ENCODE measurements around the gene PPM1E.

DNA sequence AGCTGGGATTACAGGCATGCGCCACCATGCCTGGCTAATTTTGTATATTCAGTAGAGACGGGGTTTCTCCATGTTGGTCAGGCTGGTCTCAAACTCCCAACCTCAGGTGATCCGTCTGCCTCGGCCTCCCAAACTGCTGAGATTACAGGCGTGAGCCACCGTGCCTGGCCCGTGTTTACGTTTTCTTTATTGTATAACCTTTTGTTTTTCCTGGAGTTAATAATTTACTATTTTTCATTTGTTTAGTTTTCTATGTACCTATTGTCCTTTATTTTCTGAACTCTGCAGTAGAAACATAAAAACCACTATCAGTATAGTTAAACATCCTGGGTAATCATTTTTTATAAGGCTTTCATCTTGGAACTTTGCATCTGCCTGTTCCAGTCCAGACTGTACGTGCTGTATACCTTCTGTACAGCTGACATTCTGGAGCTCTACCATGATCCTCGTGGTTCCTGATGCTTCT lies 73.6 kb downstream of the PPM1E start:
- TF ChIP-seq POLR2AphosphoS5 (IDR thresholded peaks at IDR 0.05) (no peak), POLR2A (IDR thresholded peaks at IDR 0.05) (no peak), EP300 (IDR thresholded peaks at IDR 0.05) (no peak)
- TF ChIP-seq, protein P1, sequence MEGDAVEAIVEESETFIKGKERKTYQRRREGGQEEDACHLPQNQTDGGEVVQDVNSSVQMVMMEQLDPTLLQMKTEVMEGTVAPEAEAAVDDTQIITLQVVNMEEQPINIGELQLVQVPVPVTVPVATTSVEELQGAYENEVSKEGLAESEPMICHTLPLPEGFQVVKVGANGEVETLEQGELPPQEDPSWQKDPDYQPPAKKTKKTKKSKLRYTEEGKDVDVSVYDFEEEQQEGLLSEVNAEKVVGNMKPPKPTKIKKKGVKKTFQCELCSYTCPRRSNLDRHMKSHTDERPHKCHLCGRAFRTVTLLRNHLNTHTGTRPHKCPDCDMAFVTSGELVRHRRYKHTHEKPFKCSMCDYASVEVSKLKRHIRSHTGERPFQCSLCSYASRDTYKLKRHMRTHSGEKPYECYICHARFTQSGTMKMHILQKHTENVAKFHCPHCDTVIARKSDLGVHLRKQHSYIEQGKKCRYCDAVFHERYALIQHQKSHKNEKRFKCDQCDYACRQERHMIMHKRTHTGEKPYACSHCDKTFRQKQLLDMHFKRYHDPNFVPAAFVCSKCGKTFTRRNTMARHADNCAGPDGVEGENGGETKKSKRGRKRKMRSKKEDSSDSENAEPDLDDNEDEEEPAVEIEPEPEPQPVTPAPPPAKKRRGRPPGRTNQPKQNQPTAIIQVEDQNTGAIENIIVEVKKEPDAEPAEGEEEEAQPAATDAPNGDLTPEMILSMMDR (IDR thresholded peaks at IDR 0.05): no peak
